WTC11 (cell line): Measurements from ENCODE around the gene ALKBH7. TPM values are rescaled to one million over a fixed set of nuclear protein-coding genes. Genes with fewer than 3 reads are reported as not detected.
"Not testable (repeated sequence)": the region's sequence is repeated elsewhere in the genome, so short reads cannot be mapped to it uniquely, and the experiment has no call there.

Experiments used
- ATAC-seq: fragments of 200-7000 bp; cut with Tn5 transposase; 2 replicates; pipeline ENCODE4 v1.10.0; 2021; ENCODE audit warnings: mild to moderate bottlenecking, moderate library complexity
- CTCF ChIA-PET: fragments of 300-600 bp; sonication (Branson Sonifier 250); formaldehyde crosslinking; loops from one replicate; lab custom pipeline; 2021; ENCODE audit warnings: antibody characterized with exemption; lab: Charles Lee
- POLR2A ChIA-PET: fragments of 350-600 bp; sonication (Branson Sonifier 250); formaldehyde crosslinking; loops from one replicate; lab custom pipeline; 2021; ENCODE audit warnings: antibody characterized with exemption; lab: Charles Lee
- DNase-seq: peaks from one replicate; pipeline ENCODE4 v3.0.0; 2021; ENCODE audit warnings: low spot score
- H3K27ac Mint-ChIP-seq: 2 replicates; pipeline ENCODE4 v1.8.0; 2021; ENCODE audit warnings: mixed read lengths
- H3K27me3 Mint-ChIP-seq: 2 replicates; pipeline ENCODE4 v1.8.0; 2021; ENCODE audit warnings: low read depth, mild to moderate bottlenecking, moderate library complexity, mixed read lengths
- H3K36me3 Mint-ChIP-seq: 2 replicates; pipeline ENCODE4 v1.8.0; 2021; ENCODE audit warnings: mixed read lengths
- H3K4me1 Mint-ChIP-seq: 2 replicates; pipeline ENCODE4 v1.8.0; 2022; ENCODE audit warnings: mixed read lengths
- H3K4me3 Mint-ChIP-seq: 2 replicates; pipeline ENCODE4 v1.8.0; 2021; ENCODE audit warnings: mild to moderate bottlenecking, moderate library complexity, mixed read lengths
- H3K9me3 Mint-ChIP-seq: 2 replicates; pipeline ENCODE4 v1.8.0; 2021; ENCODE audit warnings: mixed read lengths
- ATF1 ChIP-seq: sonication (generic); formaldehyde crosslinking; IDR thresholded peaks from 2 replicates; pipeline ENCODE4 v1.8.1; 2023; ENCODE audit warnings: mild to moderate bottlenecking, moderate library complexity, missing genetic modification reagents
- CBFB ChIP-seq: sonication (generic); formaldehyde crosslinking; IDR thresholded peaks from 2 replicates; pipeline ENCODE4 v1.8.1; 2022; ENCODE audit warnings: mild to moderate bottlenecking, low read depth, missing genetic modification reagents
- CREM ChIP-seq: sonication (generic); formaldehyde crosslinking; IDR thresholded peaks from 2 replicates; pipeline ENCODE4 v1.8.1; 2022; ENCODE audit warnings: mild to moderate bottlenecking, missing genetic modification reagents, moderate library complexity
- HMGA2 ChIP-seq: fragments of 250-450 bp; sonication (Bioruptor Pico); IDR thresholded peaks from 2 replicates; pipeline ENCODE4 v1.4.0; 2021; ENCODE audit warnings: mild to moderate bottlenecking, moderate library complexity
- IRF2 ChIP-seq: sonication (generic); formaldehyde crosslinking; IDR thresholded peaks from 2 replicates; pipeline ENCODE4 v1.8.0; 2022; ENCODE audit warnings: low read depth, missing genetic modification reagents, borderline replicate concordance
- JUN ChIP-seq: sonication (generic); formaldehyde crosslinking; IDR thresholded peaks from 2 replicates; pipeline ENCODE4 v1.8.0; 2023; ENCODE audit warnings: mild to moderate bottlenecking, missing genetic modification reagents
- NFE2L1 ChIP-seq: sonication (generic); formaldehyde crosslinking; IDR thresholded peaks from 2 replicates; pipeline ENCODE4 v1.8.1; 2023; ENCODE audit warnings: missing genetic modification reagents
- NFYB ChIP-seq: sonication (generic); formaldehyde crosslinking; conservative IDR thresholded peaks from 2 replicates; pipeline ENCODE4 v1.8.0; 2022; ENCODE audit warnings: low read depth, missing genetic modification reagents
- RORB ChIP-seq: fragments of 250-450 bp; sonication (Bioruptor Pico); IDR thresholded peaks from 2 replicates; pipeline ENCODE4 v1.9.0; 2021; ENCODE audit warnings: mild to moderate bottlenecking
- SOX15 ChIP-seq: fragments of 250-450 bp; sonication (Bioruptor Pico); IDR thresholded peaks from 2 replicates; pipeline ENCODE4 v1.9.0; 2021; ENCODE audit warnings: mild to moderate bottlenecking
- TEAD1 ChIP-seq: sonication (generic); formaldehyde crosslinking; IDR thresholded peaks from 2 replicates; pipeline ENCODE4 v1.8.0; 2022; ENCODE audit warnings: mild to moderate bottlenecking, missing genetic modification reagents
- ZNF396 ChIP-seq: fragments of 250-450 bp; sonication (Bioruptor Pico); IDR thresholded peaks from 2 replicates; pipeline ENCODE4 v1.8.0; 2021; ENCODE audit warnings: mild to moderate bottlenecking, moderate library complexity, borderline replicate concordance
- total RNA-seq: library from RNA; stranded (reverse); gene quantifications from 3 replicates; pipeline ENCODE4 v1.2.3, GENCODE V29; 2021
- TF ChIP-seq, protein P1 (sequence below): sonication (generic); formaldehyde crosslinking; IDR thresholded peaks from 2 replicates; pipeline ENCODE4 v1.8.0; 2022; ENCODE audit warnings: mild to moderate bottlenecking, missing genetic modification reagents
- TF ChIP-seq, protein P2 (sequence below): sonication (generic); formaldehyde crosslinking; IDR thresholded peaks from 2 replicates; pipeline ENCODE4 v1.8.0; 2023; ENCODE audit warnings: mild to moderate bottlenecking, missing genetic modification reagents
- TF ChIP-seq, protein P3 (sequence below): fragments of 250-450 bp; sonication (Bioruptor Pico); IDR thresholded peaks from 2 replicates; pipeline ENCODE4 v2.1.2; 2022; ENCODE audit warnings: mild to moderate bottlenecking, moderate library complexity
- TF ChIP-seq, protein P4 (sequence below): sonication (generic); formaldehyde crosslinking; IDR thresholded peaks from 2 replicates; pipeline ENCODE4 v1.8.1; 2022; ENCODE audit warnings: low read depth, missing genetic modification reagents, borderline replicate concordance
- TF ChIP-seq, protein P5 (sequence below): sonication (generic); formaldehyde crosslinking; IDR thresholded peaks from 2 replicates; pipeline ENCODE4 v1.8.1; 2023; ENCODE audit warnings: mild to moderate bottlenecking, moderate library complexity, missing genetic modification reagents
- TF ChIP-seq, protein P6 (sequence below): sonication (generic); formaldehyde crosslinking; IDR thresholded peaks from 2 replicates; pipeline ENCODE4 v1.8.0; 2022; ENCODE audit warnings: mild to moderate bottlenecking, missing genetic modification reagents
- TF ChIP-seq, protein P7 (sequence below): fragments of 250-450 bp; sonication (Bioruptor Pico); conservative IDR thresholded peaks from 2 replicates; pipeline ENCODE4 v1.9.0; 2021; ENCODE audit warnings: mild to moderate bottlenecking

Gene ALKBH7
- total RNA-seq, 1 experiment from 2014 or later = 96.4 TPM

DNA sequence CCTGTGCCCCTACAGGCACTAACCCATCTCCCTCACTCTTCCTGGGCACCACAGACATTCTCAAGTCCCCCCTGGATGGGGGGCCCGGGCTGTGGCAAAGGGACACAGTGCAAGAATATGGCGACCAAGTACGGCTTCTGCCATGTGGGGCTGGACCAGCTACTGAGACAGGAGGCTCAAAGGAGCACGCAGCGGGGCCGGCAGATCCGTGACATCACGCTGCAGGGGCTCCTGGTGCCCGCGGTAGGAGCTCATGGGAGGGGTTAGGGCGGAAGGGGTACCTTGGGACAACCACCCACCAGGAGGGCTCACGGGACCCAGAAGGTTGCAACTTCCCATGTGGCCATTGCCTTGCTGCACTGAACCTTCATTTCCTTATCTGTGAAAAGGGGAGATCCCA, 23.7 kb downstream of the ALKBH7 start:
- DNase-seq = no peak
- ATAC-seq = no peak
- H3K27ac Mint-ChIP-seq = no peak overlapping the region
- H3K4me3 Mint-ChIP-seq = no peak overlapping the region
- TF ChIP-seq CBFB (CRISPR knock-in tag) = no peak
- no peak for TF ChIP-seq HMGA2 (CRISPR knock-in tag)
- no peak for TF ChIP-seq CREM (CRISPR knock-in tag)
- no peak for TF ChIP-seq NFYB (CRISPR knock-in tag)
- TF ChIP-seq RORB (CRISPR knock-in tag) = no peak
- TF ChIP-seq, protein P1, sequence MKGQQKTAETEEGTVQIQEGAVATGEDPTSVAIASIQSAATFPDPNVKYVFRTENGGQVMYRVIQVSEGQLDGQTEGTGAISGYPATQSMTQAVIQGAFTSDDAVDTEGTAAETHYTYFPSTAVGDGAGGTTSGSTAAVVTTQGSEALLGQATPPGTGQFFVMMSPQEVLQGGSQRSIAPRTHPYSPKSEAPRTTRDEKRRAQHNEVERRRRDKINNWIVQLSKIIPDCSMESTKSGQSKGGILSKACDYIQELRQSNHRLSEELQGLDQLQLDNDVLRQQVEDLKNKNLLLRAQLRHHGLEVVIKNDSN (CRISPR knock-in tag) = no peak
- TF ChIP-seq, protein P2, sequence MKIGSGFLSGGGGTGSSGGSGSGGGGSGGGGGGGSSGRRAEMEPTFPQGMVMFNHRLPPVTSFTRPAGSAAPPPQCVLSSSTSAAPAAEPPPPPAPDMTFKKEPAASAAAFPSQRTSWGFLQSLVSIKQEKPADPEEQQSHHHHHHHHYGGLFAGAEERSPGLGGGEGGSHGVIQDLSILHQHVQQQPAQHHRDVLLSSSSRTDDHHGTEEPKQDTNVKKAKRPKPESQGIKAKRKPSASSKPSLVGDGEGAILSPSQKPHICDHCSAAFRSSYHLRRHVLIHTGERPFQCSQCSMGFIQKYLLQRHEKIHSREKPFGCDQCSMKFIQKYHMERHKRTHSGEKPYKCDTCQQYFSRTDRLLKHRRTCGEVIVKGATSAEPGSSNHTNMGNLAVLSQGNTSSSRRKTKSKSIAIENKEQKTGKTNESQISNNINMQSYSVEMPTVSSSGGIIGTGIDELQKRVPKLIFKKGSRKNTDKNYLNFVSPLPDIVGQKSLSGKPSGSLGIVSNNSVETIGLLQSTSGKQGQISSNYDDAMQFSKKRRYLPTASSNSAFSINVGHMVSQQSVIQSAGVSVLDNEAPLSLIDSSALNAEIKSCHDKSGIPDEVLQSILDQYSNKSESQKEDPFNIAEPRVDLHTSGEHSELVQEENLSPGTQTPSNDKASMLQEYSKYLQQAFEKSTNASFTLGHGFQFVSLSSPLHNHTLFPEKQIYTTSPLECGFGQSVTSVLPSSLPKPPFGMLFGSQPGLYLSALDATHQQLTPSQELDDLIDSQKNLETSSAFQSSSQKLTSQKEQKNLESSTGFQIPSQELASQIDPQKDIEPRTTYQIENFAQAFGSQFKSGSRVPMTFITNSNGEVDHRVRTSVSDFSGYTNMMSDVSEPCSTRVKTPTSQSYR (CRISPR knock-in tag) = no peak
- TF ChIP-seq NFE2L1 = no peak
- TF ChIP-seq, protein P3, sequence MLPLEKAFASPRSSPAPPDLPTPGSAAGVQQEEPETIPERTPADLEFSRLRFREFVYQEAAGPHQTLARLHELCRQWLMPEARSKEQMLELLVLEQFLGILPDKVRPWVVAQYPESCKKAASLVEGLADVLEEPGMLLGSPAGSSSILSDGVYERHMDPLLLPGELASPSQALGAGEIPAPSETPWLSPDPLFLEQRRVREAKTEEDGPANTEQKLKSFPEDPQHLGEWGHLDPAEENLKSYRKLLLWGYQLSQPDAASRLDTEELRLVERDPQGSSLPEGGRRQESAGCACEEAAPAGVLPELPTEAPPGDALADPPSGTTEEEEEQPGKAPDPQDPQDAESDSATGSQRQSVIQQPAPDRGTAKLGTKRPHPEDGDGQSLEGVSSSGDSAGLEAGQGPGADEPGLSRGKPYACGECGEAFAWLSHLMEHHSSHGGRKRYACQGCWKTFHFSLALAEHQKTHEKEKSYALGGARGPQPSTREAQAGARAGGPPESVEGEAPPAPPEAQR (CRISPR knock-in tag) = no peak
- TF ChIP-seq, protein P4, sequence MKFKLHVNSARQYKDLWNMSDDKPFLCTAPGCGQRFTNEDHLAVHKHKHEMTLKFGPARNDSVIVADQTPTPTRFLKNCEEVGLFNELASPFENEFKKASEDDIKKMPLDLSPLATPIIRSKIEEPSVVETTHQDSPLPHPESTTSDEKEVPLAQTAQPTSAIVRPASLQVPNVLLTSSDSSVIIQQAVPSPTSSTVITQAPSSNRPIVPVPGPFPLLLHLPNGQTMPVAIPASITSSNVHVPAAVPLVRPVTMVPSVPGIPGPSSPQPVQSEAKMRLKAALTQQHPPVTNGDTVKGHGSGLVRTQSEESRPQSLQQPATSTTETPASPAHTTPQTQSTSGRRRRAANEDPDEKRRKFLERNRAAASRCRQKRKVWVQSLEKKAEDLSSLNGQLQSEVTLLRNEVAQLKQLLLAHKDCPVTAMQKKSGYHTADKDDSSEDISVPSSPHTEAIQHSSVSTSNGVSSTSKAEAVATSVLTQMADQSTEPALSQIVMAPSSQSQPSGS (CRISPR knock-in tag) = no peak
- TF ChIP-seq, protein P5, sequence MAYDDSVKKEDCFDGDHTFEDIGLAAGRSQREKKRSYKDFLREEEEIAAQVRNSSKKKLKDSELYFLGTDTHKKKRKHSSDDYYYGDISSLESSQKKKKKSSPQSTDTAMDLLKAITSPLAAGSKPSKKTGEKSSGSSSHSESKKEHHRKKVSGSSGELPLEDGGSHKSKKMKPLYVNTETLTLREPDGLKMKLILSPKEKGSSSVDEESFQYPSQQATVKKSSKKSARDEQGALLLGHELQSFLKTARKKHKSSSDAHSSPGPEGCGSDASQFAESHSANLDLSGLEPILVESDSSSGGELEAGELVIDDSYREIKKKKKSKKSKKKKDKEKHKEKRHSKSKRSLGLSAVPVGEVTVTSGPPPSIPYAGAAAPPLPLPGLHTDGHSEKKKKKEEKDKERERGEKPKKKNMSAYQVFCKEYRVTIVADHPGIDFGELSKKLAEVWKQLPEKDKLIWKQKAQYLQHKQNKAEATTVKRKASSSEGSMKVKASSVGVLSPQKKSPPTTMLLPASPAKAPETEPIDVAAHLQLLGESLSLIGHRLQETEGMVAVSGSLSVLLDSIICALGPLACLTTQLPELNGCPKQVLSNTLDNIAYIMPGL (CRISPR knock-in tag) = no peak
- no peaks in the 10 kb centered on the region for H3K36me3 Mint-ChIP-seq
- H3K9me3 Mint-ChIP-seq = no peaks in the 10 kb centered on the region
- H3K27me3 Mint-ChIP-seq = no peaks in the 10 kb centered on the region
- CTCF ChIA-PET = interaction anchor here (0.6 to 0.9 kb wide), 2 partner anchors 42 to 348 kb away, joined by 3 read pairs; no protein-coding TSS in a partner anchor
- peaks cover 22% of the 10 kb centered on the region for H3K4me1 Mint-ChIP-seq
- POLR2A ChIA-PET = interaction anchor here (0.7 kb wide), 1 partner anchor 729 kb away, joined by 4 read pairs; no protein-coding TSS in a partner anchor

DNA sequence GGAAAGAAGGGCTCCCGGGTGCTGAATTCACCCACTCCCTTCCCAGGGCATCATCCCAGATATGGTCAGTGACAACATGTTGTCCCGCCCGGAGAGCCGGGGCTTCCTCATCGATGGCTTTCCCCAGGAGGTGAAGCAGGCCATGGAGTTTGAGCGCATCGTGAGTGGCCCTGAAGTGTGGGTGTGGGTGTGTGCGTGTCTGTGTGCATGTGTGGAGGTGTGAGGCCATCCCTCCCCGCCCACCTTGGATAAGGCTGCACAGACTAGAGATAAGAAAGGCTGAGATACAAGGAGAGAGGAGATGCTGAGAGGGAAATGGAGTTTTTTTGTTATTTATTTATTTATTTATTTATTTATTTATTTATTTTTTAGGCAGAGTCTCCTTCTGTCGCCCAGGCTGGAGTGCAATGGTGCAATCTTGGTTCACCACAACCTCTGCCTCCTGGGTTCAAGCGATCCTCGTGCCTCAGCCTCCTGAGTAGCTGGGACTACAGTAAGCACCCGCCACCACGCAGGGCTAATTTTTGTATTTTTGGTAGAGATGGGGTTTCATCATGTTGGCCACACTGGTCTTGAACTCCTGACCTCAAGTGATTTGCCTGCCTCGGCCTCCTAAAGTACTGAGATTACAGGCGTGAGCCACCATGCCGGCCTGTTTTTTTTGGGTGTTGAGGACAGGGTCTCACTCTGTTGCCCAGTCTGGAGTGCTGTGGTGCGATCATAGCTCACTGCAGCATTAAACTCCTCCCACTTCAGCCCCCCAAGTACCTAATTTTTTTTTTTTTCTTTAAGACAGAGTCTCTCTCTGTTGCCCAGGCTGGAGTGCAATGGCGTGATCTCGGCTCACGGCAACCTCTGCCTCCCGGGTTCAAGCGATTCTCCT, 27.7 kb downstream of the ALKBH7 start:
- H3K4me1 Mint-ChIP-seq, POLR2A ChIA-PET: not testable (repeated sequence)

DNA sequence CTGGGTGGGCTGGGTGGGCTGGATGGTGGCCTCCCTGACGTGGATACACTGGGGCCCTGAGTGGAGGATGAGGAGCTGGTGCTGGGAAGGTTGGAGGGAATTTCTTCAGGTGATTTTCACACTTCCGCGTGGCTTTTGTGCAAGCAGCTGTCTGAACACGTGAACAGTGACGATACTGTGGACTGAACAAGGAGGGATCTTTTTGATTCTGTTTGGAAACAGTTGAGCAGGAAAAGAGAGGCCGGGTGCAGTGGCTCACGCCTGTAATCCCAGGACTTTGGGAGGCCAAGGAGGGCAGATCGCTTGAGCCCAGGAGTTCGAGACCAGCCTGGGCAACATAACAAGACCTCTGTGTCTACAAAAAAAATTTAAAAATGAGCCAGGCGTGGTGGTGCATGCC, 29.5 kb downstream of the ALKBH7 start:
- ChIA-PET POLR2A (no interaction called here), CTCF (interaction anchor here (2.3 kb wide), 1 partner anchor 10 kb away, joined by 13 read pairs; no protein-coding TSS in a partner anchor)
- ATAC-seq (no peak), DNase-seq (no peak)
- no peaks in the 10 kb centered on the region for H3K4me1 Mint-ChIP-seq
- H3K27me3 Mint-ChIP-seq = no peaks in the 10 kb centered on the region
- H3K36me3 Mint-ChIP-seq = no peaks in the 10 kb centered on the region
- H3K9me3 Mint-ChIP-seq = no peaks in the 10 kb centered on the region
- no peak overlapping the region for H3K4me3 Mint-ChIP-seq
- no peak overlapping the region for H3K27ac Mint-ChIP-seq
- TF ChIP-seq JUN (no peak), ATF1 (no peak), CREM (CRISPR knock-in tag) (no peak), IRF2 (CRISPR knock-in tag) (no peak), SOX15 (CRISPR knock-in tag) (no peak), ZNF396 (CRISPR knock-in tag) (no peak), TEAD1 (CRISPR knock-in tag) (no peak)
- TF ChIP-seq, protein P6, sequence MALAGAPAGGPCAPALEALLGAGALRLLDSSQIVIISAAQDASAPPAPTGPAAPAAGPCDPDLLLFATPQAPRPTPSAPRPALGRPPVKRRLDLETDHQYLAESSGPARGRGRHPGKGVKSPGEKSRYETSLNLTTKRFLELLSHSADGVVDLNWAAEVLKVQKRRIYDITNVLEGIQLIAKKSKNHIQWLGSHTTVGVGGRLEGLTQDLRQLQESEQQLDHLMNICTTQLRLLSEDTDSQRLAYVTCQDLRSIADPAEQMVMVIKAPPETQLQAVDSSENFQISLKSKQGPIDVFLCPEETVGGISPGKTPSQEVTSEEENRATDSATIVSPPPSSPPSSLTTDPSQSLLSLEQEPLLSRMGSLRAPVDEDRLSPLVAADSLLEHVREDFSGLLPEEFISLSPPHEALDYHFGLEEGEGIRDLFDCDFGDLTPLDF (CRISPR knock-in tag) = no peak
- TF ChIP-seq, protein P7, sequence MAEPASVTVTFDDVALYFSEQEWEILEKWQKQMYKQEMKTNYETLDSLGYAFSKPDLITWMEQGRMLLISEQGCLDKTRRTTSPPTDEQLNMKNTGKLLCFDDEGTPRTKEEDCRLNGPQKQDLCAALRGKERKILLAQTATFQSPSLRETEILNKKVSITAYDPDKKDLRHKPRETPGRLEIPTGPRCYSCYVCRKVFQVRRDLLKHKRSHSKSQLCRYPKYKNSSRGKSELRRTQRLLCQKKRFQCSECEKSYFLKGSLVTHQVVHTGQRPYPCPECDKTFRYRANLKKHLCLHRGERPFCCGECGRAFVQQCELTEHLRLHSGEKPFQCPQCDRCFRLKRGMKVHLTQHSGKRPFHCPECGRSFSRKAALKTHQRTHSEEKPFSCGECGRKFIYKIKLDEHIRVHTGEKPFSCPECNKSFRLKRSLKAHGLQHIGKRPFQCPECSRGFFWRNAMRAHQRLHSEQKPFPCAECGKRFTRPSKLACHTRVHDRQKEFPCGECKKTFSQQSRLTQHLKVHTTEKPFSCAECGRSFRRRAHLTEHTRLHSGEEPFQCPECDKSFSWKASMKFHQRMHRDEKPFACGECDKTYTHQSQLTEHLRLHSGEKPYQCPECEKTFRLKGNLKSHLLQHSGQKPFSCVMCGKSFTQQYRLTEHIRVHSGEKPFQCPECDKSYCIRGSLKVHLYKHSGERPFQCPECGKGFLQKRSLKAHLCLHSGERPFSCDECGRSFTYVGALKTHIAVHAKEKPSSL (CRISPR knock-in tag) = no peak

More for the DNA sequence above, 27.7 kb downstream of the ALKBH7 start:
- H3K27me3 Mint-ChIP-seq, H3K4me3 Mint-ChIP-seq, H3K36me3 Mint-ChIP-seq, H3K9me3 Mint-ChIP-seq, CTCF ChIA-PET, H3K27ac Mint-ChIP-seq, ATAC-seq, DNase-seq: not testable (repeated sequence)
